ENCODE data around the gene NADSYN1.

Gene NADSYN1

DNA sequence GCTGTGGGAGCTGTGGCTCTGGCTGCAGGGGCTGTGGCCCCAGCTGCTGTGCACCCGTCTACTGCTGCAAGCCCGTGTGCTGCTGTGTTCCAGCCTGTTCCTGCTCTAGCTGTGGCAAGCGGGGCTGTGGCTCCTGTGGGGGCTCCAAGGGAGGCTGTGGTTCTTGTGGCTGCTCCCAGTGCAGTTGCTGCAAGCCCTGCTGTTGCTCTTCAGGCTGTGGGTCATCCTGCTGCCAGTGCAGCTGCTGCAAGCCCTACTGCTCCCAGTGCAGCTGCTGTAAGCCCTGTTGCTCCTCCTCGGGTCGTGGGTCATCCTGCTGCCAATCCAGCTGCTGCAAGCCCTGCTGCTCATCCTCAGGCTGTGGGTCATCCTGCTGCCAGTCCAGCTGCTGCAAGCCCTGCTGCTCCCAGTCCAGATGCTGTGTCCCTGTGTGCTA is 95.7 kb downstream of the NADSYN1 start:
- DNase-seq (ENCODE audit: low read depth) = no peak

Measured in stimulated activated CD8-positive, alpha-beta memory T cell treated with anti-CD3 and anti-CD28 coated beads, Interleukin-4, amount 100 ng/mL, for 24 hours (primary cell).